ENCODE data around the gene HEYL.
A peak's percentile ranks its signal among the peaks of the same experiment; 100 is the strongest.

The HEYL gene

GRCh38 chr1:39666772-39667171 lies 27.3 kb upstream of the HEYL start:
- no peak for DNase-seq (ENCODE audit: low spot score)

DNA sequence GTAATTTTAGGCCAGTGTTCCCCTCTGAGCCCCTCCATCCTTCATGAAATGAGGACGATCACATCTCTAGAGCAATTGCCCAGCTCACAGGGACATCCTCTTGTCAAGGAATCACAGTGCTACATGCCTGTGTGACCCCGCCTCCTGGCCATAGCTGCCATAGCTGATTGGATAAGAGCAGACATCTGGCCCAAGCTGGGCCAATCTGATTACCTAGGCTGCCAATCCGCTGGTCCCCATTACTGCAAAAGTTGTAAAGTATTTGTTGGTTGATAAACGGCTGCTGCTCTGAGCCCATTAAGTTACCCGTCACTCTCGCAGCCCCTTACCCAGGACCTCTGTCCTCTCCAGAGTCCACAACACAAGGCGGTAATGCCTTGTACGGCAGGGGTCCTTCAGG lies 24.1 kb upstream of the HEYL start:
- peak; percentile 56 for DNase-seq (ENCODE audit: low spot score)

GRCh38 chr1:39662861-39663260 lies 23.4 kb upstream of the HEYL start:
- no peak for DNase-seq (ENCODE audit: low spot score)

DNA sequence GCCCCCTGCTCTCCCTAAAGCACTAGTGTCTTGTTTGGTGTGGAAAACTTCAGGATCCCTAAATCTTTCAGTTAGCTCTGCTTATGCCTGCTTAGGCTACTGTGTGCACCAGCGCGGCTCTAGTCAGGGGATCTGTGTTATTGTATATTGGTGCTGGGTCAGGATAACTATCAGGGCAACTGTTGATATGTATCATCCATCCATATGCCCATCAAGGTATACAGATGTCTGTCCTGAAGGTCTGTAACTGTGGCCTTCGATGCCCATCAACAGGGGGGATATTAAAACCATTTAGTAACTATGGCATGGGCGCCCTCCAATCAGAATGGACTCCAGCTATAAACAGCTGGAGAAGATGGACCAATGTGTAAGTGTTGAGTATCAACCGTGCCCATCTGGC lies 20.1 kb upstream of the HEYL start:
- no peak for DNase-seq (ENCODE audit: low spot score)

DNA sequence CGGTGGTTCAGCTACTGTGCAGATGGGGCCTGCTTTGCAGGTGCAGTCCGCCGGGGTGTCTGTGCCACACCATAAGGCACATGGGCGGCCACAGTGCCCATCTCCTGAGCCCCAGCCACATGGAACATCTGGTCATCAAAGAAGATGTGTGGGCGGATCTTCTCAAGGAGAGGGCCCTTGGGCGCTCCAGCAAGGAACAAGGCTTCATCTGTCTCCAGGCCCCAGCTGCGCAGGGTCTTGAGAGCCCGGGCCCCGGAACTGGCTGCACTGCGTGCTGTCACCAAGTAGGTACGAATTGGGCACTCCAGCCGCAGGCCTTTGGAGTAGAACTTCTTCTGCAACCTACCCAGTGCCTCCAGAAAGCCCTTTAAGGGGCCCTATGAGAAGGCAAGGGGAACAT lies 19.7 kb upstream of the HEYL start:
- no peak for DNase-seq (ENCODE audit: low spot score)

GRCh38 chr1:39657923-39658485 lies 18.6 kb upstream of the HEYL start:
- DNase-seq (ENCODE audit: low spot score) = peak; percentile 87

DNA sequence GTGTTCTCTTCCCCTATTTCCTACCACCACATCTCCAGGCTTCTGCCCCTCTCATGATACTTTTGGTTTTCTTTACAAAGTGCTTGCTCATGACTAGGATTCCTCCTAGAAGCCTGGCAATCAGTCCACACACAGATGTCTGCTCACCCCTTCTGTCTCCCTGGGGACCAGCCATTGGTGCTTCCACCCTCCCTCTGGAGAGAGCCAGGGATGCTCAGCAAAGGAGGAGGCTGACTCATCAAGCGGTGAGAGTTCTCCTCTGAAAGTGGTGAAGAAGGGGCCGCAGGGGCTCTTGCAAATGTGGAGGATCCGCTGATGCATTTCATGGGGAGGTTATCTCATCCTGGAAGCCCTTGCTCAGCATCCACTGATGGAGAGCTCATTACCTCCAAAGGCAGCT lies 18.0 kb upstream of the HEYL start:
- DNase-seq (ENCODE audit: low spot score) = no peak

GRCh38 chr1:39656391-39656790 lies 16.9 kb upstream of the HEYL start:
- no peak for DNase-seq (ENCODE audit: low spot score)

GRCh38 chr1:39655578-39656268 lies 16.3 kb upstream of the HEYL start:
- DNase-seq (ENCODE audit: low spot score) = no peak

DNA sequence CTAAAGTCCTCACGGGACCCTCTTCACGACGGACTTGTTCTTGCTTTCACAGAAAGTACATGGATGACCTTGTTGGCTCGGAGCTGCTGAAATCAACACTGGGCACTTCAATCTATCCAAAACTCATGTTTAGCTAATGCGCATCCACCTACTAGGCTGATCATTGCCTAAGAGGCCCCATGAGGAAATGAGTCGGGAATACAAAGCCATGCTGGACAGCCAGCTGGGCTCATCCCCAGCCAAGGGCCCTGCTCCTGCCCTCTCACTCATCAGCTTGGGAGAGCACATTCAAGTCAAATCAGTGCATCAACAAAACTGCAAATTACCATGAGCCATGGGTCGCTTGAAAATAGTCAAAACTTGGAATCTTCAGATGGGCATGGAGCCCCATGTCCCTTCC lies 14.8 kb upstream of the HEYL start:
- no peak for DNase-seq (ENCODE audit: low spot score)

GRCh38 chr1:39653546-39654031 lies 14.1 kb upstream of the HEYL start:
- peak; percentile 86 for DNase-seq (ENCODE audit: low spot score)

DNA sequence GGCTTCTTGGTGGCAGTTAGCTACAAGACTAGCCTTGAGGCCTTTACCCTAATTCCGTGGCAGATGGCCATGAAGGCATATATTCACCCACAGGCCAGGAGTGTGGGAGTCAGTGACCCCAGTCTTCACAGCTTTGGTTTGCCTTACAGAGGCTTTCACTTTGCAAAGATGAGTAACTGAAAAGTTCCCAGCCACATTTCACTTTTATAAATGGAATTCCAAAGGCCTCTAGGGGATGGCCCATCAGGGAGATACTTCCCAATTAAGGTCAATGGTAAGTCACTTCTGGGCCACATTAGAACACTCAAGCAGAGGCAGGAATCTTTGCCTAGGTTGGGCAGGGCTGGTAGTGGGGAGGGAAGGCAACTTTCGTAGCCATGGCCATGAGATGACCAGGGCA lies 13.1 kb upstream of the HEYL start:
- DNase-seq (ENCODE audit: low spot score) = no peak

DNA sequence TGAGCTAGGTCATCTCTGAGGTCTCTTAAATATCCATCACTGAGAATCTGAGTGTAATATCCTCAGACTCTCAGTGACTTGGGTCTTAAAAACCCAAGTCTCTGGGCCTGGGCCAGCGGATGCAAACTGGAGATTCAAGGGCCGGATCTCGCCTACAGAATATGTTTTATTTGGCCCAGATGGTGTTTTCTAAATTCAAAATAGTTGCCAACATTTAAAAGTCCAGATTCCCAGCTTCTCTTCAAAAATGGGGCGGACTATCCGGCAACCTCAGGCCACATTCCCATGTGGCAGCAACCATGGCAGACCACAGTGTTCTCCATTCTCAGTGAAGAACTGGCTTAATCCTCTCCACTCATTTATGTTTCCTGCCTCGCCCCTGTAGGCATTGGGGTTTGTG lies 12.7 kb upstream of the HEYL start:
- no peak for DNase-seq (ENCODE audit: low spot score)

DNA sequence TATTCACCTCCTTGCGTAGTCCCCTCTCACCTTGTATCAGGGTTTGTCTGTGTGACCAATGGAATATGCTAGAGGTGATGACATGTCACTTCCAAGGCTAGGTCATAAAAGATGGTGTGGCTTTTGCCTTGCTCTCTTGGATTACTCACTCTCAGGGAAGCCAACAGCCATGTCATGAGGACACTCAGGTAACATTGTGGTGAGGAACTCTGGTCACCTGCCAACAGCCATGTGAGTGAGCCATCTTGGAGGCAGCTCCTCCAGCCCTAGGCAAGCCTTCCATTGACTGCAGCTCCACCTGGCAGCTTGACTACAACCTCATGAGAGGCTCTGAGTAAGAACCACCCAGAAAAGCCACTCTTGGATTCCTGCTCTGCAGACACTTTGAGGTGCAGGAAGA lies 11.0 kb upstream of the HEYL start:
- DNase-seq (ENCODE audit: low spot score) = no peak

DNA sequence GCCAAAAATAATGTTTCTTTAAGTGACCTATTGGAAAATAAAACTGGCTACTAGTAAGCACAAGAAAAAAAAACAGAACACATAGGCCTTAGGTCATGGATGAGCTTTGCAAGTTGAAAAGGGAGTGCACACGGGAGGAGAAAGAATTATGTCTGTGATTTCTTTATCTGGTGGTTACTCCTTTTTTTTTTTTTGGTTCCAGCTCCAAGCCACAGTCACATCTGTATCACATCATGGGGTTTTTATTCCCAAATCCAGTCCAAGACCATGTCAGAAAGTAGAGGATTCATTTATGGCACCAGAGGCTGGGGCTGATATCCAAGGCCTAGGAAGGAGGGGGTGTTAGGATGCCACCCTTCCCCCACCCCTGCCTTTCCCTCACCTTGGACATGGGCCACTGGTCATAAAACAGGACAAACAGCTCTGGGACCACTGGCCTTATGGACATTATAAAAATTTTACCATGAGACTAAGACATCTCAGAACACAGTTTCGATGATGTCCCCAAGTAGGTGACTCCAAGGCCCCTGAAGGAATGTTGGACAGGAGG lies 10.3 kb upstream of the HEYL start:
- no peak for DNase-seq (ENCODE audit: low spot score)

DNA sequence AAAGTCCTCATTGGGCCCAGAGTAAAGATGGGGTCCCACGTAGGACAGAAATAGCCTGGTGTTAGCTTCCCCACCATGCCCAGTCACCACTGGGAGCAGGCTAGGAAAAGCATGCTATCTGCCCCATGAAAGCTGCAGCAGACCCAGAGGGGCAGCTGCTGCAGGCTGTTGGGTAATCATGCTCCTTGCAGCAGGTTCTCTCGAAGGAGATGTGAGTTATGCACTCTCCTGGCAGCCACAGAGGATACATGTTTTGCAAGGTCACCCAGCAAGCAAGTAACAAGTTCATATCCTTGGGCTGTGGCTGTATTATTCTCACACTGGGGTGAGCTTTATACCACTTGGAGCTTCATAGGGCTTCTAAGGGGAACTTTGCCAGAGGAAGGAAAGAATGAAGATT lies 9.1 kb upstream of the HEYL start:
- no peak for DNase-seq (ENCODE audit: low spot score)

- no peak for DNase-seq (ENCODE audit: low spot score)
These were observed 7.8 kb upstream of the HEYL start for GRCh38 chr1:39647247-39647646.

GRCh38 chr1:39646232-39647081 lies 7.0 kb upstream of the HEYL start:
- DNase-seq (ENCODE audit: low spot score) = peak; percentile 70

DNA sequence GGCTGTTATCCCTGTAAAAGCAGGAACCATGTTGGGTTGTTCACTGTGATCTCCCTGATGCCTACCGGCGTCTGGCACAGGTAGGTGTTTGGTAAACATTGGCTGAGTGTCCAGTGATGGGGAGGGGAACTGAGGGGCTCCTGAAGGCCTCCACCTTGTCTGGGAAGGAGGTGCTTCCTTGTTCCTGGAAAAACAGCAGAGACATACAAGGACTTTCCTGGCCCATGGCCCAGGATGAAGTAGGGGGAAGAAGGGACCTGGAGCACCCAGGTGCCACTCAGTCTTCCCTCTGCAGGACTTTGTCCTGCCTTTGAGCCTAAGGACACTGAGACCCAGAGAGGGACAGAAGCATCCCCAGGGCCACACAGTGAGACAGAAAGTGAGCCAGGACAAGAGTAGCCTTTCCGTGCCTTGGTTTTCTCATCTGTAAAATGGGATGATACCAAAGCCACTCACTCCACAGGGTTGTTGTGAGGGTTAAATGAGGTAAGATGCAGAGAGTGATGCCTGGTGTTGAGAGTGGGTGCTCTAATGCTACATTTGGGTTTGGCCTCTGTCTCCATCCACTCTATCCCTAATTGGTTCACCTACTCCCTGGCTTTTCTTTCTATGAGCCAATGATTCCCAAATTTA lies 6.1 kb upstream of the HEYL start:
- no peak for DNase-seq (ENCODE audit: low spot score)

- DNase-seq (ENCODE audit: low spot score) = no peak
These were observed 4.3 kb upstream of the HEYL start for GRCh38 chr1:39643705-39644104.

- DNase-seq (ENCODE audit: low spot score) = no peak
These were observed 3.4 kb upstream of the HEYL start for GRCh38 chr1:39642796-39643195.

DNA sequence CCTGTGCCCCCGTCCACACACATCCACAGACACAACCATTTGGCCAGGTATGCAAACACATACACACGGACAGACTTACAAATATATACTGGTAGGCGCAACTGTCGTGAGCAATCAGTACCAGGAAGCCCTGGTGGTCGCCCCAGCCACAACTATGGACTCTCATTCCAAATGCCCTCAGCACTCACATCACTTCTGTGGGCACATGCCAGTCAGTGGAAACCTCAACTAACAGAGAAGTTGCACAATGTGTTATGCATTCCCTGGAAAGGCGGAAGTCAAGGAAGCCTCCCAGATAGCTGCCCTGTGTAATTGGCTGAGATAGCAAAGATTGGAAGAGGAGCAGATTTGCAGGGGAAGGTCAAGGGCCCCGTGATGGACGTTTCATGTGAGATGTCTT lies 1.4 kb upstream of the HEYL start:
- DNase-seq (ENCODE audit: low spot score) = no peak

DNA sequence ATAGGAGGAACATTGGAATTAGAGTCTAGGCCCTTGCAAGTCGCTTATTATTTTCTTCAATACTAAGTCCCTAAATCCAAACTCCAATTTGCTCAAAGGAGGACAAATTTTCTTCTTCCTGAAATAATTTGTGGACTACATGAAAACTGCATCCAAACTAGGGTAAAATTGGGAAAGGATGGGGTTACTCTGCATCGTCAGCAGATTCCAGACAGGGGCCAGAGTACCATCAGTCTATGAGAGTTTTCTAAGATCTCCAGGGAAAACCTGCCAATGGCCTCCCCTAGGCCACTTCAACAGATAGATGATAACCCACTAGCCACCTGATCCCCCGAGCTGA lies 508 bp downstream of the HEYL start:
- no peak for DNase-seq (ENCODE audit: low spot score)
